ENCODE results near the gene FCER1G. TPM values are rescaled to one million over a fixed set of nuclear protein-coding genes. Genes with fewer than 3 reads are reported as not detected.
A peak's percentile ranks its signal among the peaks of the same experiment; 100 is the strongest.

Gene FCER1G
- 10 to 100 TPM in 4 of 6 donors, 1 to 10 TPM in 2; 4.9 to 28.0 (median 12.4) TPM for polyA plus RNA-seq (ENCODE audit: low read depth in 6 of 6)

DNA sequence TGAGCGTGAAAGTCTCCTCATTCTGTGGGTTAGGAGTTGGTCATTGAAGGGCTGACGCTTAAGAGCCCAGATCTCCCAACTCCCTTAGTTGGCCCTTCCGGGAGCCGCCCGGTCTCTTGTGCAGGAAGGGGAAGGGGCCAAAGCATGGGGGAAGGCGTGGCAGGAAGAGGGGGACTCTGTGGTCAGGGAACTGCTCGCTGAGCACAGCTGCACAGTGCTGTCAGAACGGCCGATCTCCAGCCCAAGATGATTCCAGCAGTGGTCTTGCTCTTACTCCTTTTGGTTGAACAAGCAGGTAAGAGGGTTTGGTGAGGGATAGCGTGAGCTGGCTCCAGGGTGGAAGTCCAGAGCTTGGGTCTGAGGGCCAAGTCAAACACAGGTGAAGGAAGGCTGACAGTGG, at the start of gene FCER1G:
Gene FCER1G (plus strand): TSS at position 220 of the 400 bp plus-strand sequence. CDS start 27 bp downstream, at position 247.
- H3K4me1 Mint-ChIP-seq, result peaks cover 20 to 35% (median 28%) of the 10 kb centered on the region in 3 donors
- H3K27me3 Mint-ChIP-seq, result peaks cover 24 to 40% (median 33%) of the 10 kb centered on the region in 3 donors
- no peak for DNase-seq
- H3K4me3 Mint-ChIP-seq, result peak within 1 kb of the TSS in 3 of 8 donors; percentile 36 to 76 (median 75)
- peak within 1 kb of the TSS in 1 of 6 donors; percentile 34 for H3K27ac Mint-ChIP-seq
- ATAC-seq (ENCODE audit: low read depth in 2 of 2), result no peak
- H3K36me3 Mint-ChIP-seq, result peaks cover 20 to 44% of the 10 kb centered on the region in 2 donors
- H3K9me3 Mint-ChIP-seq, result no peaks in the 10 kb centered on the region

DNA sequence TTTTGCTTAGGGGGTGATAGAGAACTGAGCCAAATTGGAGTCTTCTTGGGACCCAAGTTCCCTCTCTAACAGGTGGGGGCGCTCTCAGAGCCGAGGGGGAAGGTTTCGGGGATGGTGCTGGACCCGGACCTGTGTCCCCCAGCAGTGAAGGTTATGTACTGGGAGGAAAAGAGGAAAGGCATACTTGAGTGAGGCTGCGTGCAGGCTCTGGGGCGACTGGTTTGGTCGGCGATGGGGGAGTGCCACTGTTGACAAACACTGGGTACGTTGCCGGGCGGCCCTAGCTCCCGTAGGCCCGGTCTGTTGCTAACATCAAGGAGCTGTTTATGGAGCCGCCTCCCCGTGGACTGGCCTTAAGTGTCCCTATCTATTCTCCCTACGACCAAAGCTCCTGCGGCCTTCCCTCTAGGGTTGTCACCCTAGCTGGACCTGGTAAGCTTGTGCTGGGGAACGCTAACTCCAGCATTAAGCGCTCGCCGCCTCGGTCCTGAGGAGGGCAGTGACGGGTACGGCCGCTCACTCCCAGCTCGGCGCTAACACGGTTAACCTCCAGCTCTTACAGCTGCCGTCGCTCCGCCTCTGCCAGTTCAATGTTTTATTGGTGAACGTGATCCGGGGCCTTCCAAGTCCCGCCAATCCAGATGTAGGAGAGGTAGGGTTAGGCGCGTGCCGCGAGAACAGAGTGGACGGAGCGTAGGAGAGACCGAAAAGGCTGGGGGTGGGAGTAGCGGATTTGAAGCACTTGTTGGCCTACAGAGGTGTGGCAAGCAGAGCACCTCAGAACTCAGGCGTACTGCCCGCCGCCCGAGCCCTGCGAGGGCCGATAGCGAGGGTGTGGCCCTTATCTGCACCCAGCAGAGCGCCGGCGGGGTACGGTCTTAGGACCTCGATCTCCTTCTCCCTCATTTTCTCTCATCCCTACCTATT, 49.1 kb upstream of the FCER1G start, which contains the start of gene PPOX:
Gene PPOX (plus strand): TSS at position 685 of the 927 bp plus-strand sequence. CDS start 422 bp downstream, outside the sequence.
- Mint-ChIP-seq H3K4me1 (peaks cover 55 to 69% (median 59%) of the 10 kb centered on the region in 3 donors), H3K4me3 (peak within 1 kb of the TSS; percentile 74 to 96 (median 96)), H3K9me3 (no peaks in the 10 kb centered on the region), H3K36me3 (peaks cover 0 to 16% of the 10 kb centered on the region in 2 donors), H3K27me3 (no peaks in the 10 kb centered on the region), H3K27ac (peak within 1 kb of the TSS; percentile 92 to 99 (median 98))
- DNase-seq, result peak; percentile 93
- ATAC-seq (ENCODE audit: low read depth in 2 of 2), result peak; percentile 90 to 91

DNA sequence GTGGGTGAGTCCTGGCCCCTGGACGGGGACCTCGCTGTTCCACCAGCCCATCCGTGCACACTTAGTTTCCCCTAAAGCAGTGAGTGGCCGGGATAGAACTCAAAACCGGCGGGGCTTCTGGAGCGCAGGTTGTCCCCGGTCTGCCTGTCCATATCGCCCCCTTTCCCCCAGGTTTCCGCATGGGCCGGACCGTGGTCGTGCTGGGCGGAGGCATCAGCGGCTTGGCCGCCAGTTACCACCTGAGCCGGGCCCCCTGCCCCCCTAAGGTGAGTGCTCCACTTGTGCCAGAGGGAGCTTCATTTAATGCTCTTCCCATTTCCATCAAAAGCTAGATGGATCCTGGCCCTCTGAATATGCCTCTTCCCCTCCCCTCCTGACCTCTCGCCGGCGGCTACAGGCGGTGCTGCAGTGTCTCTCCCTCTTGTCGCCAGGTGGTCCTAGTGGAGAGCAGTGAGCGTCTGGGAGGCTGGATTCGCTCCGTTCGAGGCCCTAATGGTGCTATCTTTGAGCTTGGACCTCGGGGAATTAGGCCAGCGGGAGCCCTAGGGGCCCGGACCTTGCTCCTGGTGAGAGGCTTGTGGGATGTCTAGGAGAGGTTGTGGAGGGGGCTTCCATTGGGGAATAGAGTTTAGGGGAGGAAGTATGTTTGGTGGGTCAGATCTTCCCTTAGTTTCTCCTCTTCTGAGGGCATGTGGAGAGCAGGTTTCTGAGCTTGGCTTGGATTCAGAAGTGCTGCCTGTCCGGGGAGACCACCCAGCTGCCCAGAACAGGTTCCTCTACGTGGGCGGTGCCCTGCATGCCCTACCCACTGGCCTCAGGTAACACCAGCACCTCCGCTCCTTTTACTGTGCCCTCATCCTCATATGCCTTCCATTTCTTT, 48.2 kb upstream of the FCER1G start:
- ATAC-seq (ENCODE audit: low read depth in 2 of 2), result no peak
- Mint-ChIP-seq H3K27me3 (no peaks in the 10 kb centered on the region), H3K9me3 (no peaks in the 10 kb centered on the region), H3K36me3 (peaks cover under 1 to 25% of the 10 kb centered on the region in 2 donors), H3K4me1 (peaks cover 48 to 60% (median 50%) of the 10 kb centered on the region in 3 donors), H3K4me3 (peak overlapping the region; percentile 74 to 96 (median 96)), H3K27ac (peak overlapping the region; percentile 92 to 99 (median 98))
- no peak for DNase-seq

DNA sequence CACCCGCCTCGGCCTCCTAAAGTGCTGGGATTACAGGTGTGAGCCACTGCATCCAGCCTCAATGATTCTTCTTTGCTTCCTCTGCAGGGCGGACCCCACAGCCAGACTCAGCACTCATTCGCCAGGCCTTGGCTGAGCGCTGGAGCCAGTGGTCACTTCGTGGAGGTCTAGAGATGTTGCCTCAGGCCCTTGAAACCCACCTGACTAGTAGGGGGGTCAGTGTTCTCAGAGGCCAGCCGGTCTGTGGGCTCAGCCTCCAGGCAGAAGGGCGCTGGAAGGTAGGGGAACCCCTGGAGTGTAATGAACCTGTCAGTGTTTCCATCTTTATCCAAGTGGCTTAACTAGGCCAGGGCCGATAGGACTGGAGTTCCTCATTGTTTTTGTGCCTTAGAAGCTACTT, 46.2 kb upstream of the FCER1G start:
- no peaks in the 10 kb centered on the region for H3K9me3 Mint-ChIP-seq
- peak overlapping the region in 2 of 6 donors; percentile 34 to 78 for H3K27ac Mint-ChIP-seq
- DNase-seq (no peak), ATAC-seq (ENCODE audit: low read depth in 2 of 2) (no peak)
- H3K4me1 Mint-ChIP-seq, result peaks cover 33 to 55% (median 48%) of the 10 kb centered on the region in 3 donors
- peaks cover 7 to 22% of the 10 kb centered on the region in 2 donors for H3K36me3 Mint-ChIP-seq
- peak overlapping the region in 5 of 8 donors; percentile 47 to 88 (median 76) for H3K4me3 Mint-ChIP-seq
- H3K27me3 Mint-ChIP-seq, result no peaks in the 10 kb centered on the region

DNA sequence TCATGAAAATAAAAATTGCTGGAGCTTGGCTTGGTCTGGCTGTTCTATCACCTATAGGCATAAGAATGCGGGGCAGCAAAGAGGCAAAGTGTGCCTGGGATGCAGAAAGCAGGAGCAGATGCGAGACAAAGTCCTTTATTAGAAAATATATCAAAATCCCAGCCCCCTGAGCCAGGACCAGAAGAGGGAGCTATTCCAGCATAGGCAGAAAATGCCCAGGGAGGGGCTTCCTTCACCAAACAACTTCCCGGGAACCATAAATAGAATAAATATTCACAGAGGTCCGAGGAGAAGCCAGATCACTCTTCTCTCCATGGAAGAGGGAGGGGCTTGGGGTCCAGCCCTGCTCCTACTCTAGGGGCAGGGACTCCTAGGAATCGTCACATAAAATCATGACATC, 43.9 kb upstream of the FCER1G start:
- Mint-ChIP-seq H3K27me3 (no peaks in the 10 kb centered on the region), H3K27ac (peak overlapping the region in 2 of 6 donors; percentile 36), H3K36me3 (peaks cover 12 to 30% of the 10 kb centered on the region in 2 donors), H3K4me3 (peak overlapping the region in 2 of 8 donors; percentile 2 to 56), H3K4me1 (peaks cover 44 to 57% (median 52%) of the 10 kb centered on the region in 3 donors), H3K9me3 (no peaks in the 10 kb centered on the region)
- DNase-seq (no peak), ATAC-seq (ENCODE audit: low read depth in 2 of 2) (no peak)

DNA sequence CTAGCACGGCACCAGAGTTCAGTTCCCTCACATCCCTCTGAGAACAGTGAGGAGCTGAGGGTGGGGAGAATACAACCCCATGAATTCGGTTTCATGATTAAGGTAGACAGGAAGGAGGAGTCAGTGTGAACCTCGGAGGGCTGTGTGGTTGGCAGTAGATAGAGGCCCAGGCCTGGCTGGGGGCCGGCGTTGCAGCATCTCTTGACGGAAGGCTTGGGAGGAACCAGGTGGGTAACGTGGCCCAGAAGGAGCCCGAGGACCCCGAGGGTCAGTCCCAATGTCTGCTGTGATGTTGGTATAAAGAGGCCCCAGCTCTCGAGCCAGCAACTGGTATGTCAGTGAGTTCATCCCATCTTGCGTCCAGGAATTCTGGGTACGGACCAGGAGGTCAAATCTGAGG, 43.4 kb upstream of the FCER1G start:
- Mint-ChIP-seq H3K27me3 (no peaks in the 10 kb centered on the region), H3K9me3 (no peaks in the 10 kb centered on the region), H3K36me3 (peaks cover 12 to 30% of the 10 kb centered on the region in 2 donors), H3K4me1 (peaks cover 45 to 61% (median 52%) of the 10 kb centered on the region in 3 donors), H3K27ac (no peak overlapping the region), H3K4me3 (peak overlapping the region in 1 of 8 donors; percentile 56)
- no peak for DNase-seq
- ATAC-seq (ENCODE audit: low read depth in 2 of 2), result no peak

DNA sequence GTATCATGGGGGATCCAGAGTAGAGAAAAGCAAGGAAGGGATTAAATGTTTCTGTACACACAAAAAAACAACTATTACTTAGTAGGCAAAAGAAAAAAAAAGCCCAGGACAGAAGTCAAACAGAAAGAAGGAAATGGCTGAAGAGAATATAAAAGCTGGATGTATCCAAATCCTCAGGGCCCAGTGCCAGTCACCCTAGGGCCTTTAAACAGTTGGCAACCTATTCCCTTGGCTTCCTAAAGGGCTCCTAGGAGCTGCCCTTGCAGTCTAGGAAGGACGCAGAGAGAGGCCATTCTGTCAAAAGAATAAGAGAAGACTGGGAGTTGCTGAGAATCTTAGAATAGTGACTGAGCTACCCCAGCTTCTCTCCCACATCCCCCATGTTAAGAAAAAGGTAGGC, 42.7 kb upstream of the FCER1G start:
- H3K27ac Mint-ChIP-seq, result peak overlapping the region in 2 of 6 donors; percentile 49 to 95
- ATAC-seq (ENCODE audit: low read depth in 2 of 2) (no peak), DNase-seq (no peak)
- H3K36me3 Mint-ChIP-seq, result peaks cover 12 to 30% of the 10 kb centered on the region in 2 donors
- H3K9me3 Mint-ChIP-seq, result no peaks in the 10 kb centered on the region
- H3K4me1 Mint-ChIP-seq, result peaks cover 43 to 59% (median 52%) of the 10 kb centered on the region in 3 donors
- H3K4me3 Mint-ChIP-seq, result peak overlapping the region in 2 of 8 donors; percentile 56 to 79
- no peaks in the 10 kb centered on the region for H3K27me3 Mint-ChIP-seq

DNA sequence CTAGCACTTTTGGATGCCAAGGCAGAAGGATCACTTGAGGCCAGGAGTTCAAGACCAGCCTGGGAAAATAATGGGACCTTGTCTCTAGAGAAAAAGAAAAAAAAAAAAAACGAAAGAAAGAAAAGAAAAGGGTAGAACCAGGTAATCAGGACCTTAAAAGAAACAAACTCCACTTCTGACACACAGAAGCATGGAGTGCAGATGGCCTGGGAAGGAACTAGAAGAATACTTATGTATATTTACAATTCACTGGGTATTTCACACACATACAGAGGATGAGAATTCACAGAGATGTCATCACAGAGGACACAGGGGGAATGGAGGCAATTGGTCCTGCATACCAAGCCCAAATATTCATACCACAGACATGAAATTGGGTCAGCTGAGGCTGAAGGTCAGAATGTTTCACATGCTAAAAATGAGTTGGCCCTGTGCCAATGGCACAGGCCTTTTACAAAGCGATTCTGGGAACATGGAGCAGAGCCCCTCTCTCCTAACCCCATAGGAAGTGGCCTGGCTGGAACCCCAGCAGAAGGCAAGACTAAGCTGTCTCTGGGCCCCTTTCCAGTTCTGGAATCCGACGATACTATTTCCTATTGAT, 42.2 kb upstream of the FCER1G start:
- H3K27ac Mint-ChIP-seq, result peak overlapping the region in 1 of 6 donors; percentile 24
- DNase-seq (no peak), ATAC-seq (ENCODE audit: low read depth in 2 of 2) (no peak)
- H3K4me1 Mint-ChIP-seq, result peaks cover 46 to 59% (median 52%) of the 10 kb centered on the region in 3 donors
- H3K36me3 Mint-ChIP-seq, result peaks cover 12 to 30% of the 10 kb centered on the region in 2 donors
- H3K9me3 Mint-ChIP-seq, result no peaks in the 10 kb centered on the region
- peak overlapping the region in 1 of 8 donors; percentile 92 for H3K4me3 Mint-ChIP-seq
- H3K27me3 Mint-ChIP-seq, result no peaks in the 10 kb centered on the region

DNA sequence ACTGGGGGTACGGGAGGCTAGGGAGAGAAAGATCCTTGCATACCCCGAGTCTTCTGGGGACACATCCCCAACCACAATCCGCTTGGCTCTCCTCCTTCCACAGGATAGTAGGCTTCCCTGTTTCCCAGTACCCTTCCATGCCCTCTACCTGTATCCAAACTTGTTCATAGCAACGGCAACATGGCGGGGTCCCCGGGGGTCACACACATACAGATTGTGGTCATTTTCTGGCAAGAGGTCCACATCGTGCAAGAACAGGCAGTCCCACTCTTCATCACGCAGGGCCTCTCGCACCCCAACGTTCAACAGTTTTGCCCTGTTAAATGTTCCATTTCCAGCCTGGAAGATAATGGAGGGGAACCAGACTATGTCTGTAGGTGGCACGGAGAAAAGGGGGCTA, 41.4 kb upstream of the FCER1G start:
- DNase-seq (no peak), ATAC-seq (ENCODE audit: low read depth in 2 of 2) (no peak)
- Mint-ChIP-seq H3K4me3 (peak overlapping the region in 1 of 8 donors; percentile 92), H3K27ac (peak overlapping the region in 2 of 6 donors; percentile 24 to 59), H3K36me3 (peaks cover 12 to 30% of the 10 kb centered on the region in 2 donors), H3K9me3 (no peaks in the 10 kb centered on the region), H3K27me3 (no peaks in the 10 kb centered on the region), H3K4me1 (peaks cover 43 to 58% (median 50%) of the 10 kb centered on the region in 3 donors)

DNA sequence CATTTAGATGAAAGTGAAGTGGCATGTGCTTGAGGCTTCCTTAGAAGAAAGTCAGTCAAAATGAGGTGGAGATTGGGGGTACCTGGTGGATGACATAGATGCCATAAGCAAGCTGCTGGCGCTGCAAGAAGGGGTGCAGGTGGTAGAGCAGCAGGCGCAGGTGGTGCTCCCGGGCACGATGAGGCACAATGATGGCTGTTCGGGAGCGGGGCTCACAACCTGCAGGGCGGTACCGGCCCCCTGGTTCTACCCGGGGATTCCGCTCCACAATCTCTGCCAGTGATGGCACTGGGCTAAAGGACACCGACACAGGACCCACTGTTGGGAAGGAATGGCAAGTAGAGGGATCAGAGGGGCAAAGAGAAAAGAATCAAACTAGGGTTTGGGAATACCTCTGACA, 40.2 kb upstream of the FCER1G start:
- H3K4me3 Mint-ChIP-seq, result peak overlapping the region in 6 of 8 donors; percentile 22 to 99 (median 75)
- H3K4me1 Mint-ChIP-seq, result peaks cover 42 to 58% (median 52%) of the 10 kb centered on the region in 3 donors
- H3K27ac Mint-ChIP-seq, result peak overlapping the region in 4 of 6 donors; percentile 8 to 70 (median 32)
- peaks cover 12 to 30% of the 10 kb centered on the region in 2 donors for H3K36me3 Mint-ChIP-seq
- no peaks in the 10 kb centered on the region for H3K9me3 Mint-ChIP-seq
- ATAC-seq (ENCODE audit: low read depth in 2 of 2) (no peak), DNase-seq (no peak)
- H3K27me3 Mint-ChIP-seq, result no peaks in the 10 kb centered on the region

DNA sequence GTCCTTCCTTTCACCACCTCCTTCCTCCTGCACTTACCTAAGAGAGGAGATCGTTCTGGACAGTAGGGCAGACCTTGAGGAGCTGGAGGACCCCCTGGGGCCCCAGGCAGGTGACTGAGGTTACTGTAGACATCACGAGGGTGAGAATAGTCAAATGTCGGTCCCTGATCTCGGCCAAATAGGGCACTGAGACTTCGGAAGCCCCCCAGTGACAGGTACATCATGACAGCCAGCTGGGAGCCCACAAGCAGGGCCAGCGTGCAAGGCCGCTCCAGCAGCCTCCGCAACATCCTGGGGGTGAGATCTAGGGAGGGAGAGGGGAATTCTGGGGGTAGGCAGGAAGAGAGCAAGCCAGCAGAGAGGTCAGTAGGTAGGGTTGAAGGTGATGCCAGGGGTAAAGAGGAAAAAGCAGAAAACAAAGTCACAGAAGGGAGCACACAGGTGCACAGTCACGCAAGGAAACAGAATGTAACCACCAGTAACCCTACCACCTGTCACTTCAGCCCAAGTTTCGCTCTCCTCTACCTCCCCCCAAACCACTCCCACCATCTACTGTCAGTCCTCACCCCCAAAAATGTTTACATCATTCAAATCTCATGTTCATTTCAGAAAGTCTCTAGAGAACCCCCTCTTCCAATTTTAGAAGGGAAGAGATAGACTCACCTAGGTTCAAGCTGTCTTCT, 39.2 kb upstream of the FCER1G start:
- H3K4me3 Mint-ChIP-seq, result peak overlapping the region; percentile 89 to 100 (median 99)

More for the DNA sequence above, 39.2 kb upstream of the FCER1G start:
- Mint-ChIP-seq H3K4me1 (peaks cover 48 to 67% (median 60%) of the 10 kb centered on the region in 3 donors), H3K36me3 (peaks cover 12 to 27% of the 10 kb centered on the region in 2 donors), H3K9me3 (no peaks in the 10 kb centered on the region), H3K27me3 (no peaks in the 10 kb centered on the region), H3K27ac (peak overlapping the region; percentile 85 to 99 (median 96))
- DNase-seq (no peak), ATAC-seq (ENCODE audit: low read depth in 2 of 2) (no peak)
